Mucosa of gallbladder (tissue), 1 donor: ENCODE data around the gene INSL6. TPM values are rescaled to one million over a fixed set of nuclear protein-coding genes. Genes with fewer than 3 reads are reported as not detected.

Source experiments
- total RNA-seq: library from RNA; stranded (reverse); gene quantifications from one replicate; pipeline ENCODE4 v1.2.1, GENCODE V29; 2021
- donor health status: DM: no; HTN: no; CAD: no.

Gene INSL6
- total RNA-seq, 1 donor from 2014 or later: not detected

Other genes with a start within 250 kb of the INSL6 start
- gene JAK2, start 200.4 kb downstream of the INSL6 start, total RNA-seq: 20.2 TPM
- not detected for gene INSL4, start 45.8 kb upstream of the INSL6 start, total RNA-seq
- not detected for gene RLN2, start 119.1 kb upstream of the INSL6 start, total RNA-seq
- gene RLN1, start 154.2 kb upstream of the INSL6 start, total RNA-seq: not detected